Uterus (tissue), 2 donors: ENCODE results near the gene USP15.

ENCODE experiments used
- CTCF ChIP-seq, 4 experiments: fragments of 200-600 bp in 2 of 4; fragments of 450-650 bp in 2 of 4; sonication (generic) in 2 of 4; IDR thresholded peaks; one replicate each; pipeline ENCODE4 v1.5.1; 2016 to 2019; ENCODE audit warnings: antibody characterized with exemption in 4 of 4, mild to moderate bottlenecking in 2 of 4, moderate library complexity in 1 of 4
- POLR2A ChIP-seq, 2 donors: fragments of 450-650 bp; IDR thresholded peaks; one replicate each; pipeline ENCODE4 v1.6.1; 2016; ENCODE audit warnings: antibody characterized with exemption in 2 of 2, mild to moderate bottlenecking in 1 of 2, moderate library complexity in 1 of 2

- TF ChIP-seq CTCF (IDR thresholded peaks at IDR 0.05) (no peak), POLR2A (IDR thresholded peaks at IDR 0.05) (no peak)
Measured at GRCh38 chr12:62290846-62291245, 30.6 kb downstream of the USP15 start.
